ENCODE results near the gene ARSB.

- TF ChIP-seq, protein P1, sequence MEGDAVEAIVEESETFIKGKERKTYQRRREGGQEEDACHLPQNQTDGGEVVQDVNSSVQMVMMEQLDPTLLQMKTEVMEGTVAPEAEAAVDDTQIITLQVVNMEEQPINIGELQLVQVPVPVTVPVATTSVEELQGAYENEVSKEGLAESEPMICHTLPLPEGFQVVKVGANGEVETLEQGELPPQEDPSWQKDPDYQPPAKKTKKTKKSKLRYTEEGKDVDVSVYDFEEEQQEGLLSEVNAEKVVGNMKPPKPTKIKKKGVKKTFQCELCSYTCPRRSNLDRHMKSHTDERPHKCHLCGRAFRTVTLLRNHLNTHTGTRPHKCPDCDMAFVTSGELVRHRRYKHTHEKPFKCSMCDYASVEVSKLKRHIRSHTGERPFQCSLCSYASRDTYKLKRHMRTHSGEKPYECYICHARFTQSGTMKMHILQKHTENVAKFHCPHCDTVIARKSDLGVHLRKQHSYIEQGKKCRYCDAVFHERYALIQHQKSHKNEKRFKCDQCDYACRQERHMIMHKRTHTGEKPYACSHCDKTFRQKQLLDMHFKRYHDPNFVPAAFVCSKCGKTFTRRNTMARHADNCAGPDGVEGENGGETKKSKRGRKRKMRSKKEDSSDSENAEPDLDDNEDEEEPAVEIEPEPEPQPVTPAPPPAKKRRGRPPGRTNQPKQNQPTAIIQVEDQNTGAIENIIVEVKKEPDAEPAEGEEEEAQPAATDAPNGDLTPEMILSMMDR (IDR thresholded peaks at IDR 0.05; ENCODE audit: insufficient read depth, low read length), result no peak
- no peak for TF ChIP-seq REST (IDR thresholded peaks at IDR 0.05; ENCODE audit: insufficient replicate concordance, low read depth)
- TF ChIP-seq POLR2AphosphoS5 (IDR thresholded peaks at IDR 0.05; ENCODE audit: low read depth), result no peak
- peak; percentile 77 for TF ChIP-seq SPI1 (IDR thresholded peaks at IDR 0.05; ENCODE audit: borderline replicate concordance, low read depth)
- TF ChIP-seq GABPA (IDR thresholded peaks at IDR 0.05; ENCODE audit: low read depth), result no peak
These were observed 224.7 kb downstream of the ARSB start for GRCh38 chr5:78760366-78760765.
